ENCODE data around the gene HERC2. TPM values are rescaled to one million over a fixed set of nuclear protein-coding genes. Genes with fewer than 3 reads are reported as not detected.

The HERC2 gene
- total and polyA plus RNA-seq, 10 donors, result 16.1 to 79.8 (median 58.9) TPM

- H3K27me3 ChIP-seq (replicated peaks in 1 of 7), result no peaks in the 10 kb centered on the region
- DNase-seq, result no peak
- WGBS, 5 donors, result 89 to 94% (median 92%) methylated on average over 1 of the region's 1 CpG
- no peak for TF ChIP-seq POLR2AphosphoS5 (IDR thresholded peaks at IDR 0.05)
- peaks cover 0 to 89% (median 48%) of the 10 kb centered on the region in 6 donors for H3K36me3 ChIP-seq
- H3K4me1 ChIP-seq, result no peaks in the 10 kb centered on the region
- intact Hi-C loops (cut with DNase I; ENCODE audit: low total_unique reads), result no loop called here
- no peaks in the 10 kb centered on the region for H3K9me3 ChIP-seq
- H3K4me3 ChIP-seq, result no peak overlapping the region
- no peak overlapping the region for H3K27ac ChIP-seq
Measured at GRCh38 chr15:28192772-28193171, 129.2 kb downstream of the HERC2 start.

DNA sequence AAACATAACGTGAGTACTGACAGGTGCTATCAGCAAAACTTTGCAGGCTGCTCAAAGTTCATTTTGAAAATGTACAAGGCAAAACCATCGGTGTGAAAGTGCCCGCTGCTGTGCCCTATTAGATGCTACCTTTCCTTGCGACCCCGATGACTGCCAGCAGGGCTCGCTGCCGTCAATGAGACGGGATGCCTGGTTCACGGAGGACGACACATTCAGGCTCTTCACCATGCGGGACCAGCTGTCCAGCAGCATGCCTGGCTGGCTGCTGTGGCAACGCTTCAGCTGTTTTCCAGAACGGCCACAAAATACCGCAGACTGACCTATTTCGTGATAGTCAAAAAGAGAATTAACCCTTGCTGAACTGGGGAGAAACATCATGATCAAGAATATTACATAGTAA lies 130.1 kb downstream of the HERC2 start:
- Histone ChIP-seq H3K36me3 (peaks cover 0 to 89% (median 49%) of the 10 kb centered on the region in 6 donors), H3K27ac (no peak overlapping the region), H3K27me3 (replicated peaks in 1 of 7) (no peaks in the 10 kb centered on the region), H3K9me3 (no peaks in the 10 kb centered on the region), H3K4me3 (no peak overlapping the region), H3K4me1 (no peaks in the 10 kb centered on the region)
- intact Hi-C loops (cut with DNase I; ENCODE audit: low total_unique reads), result no loop called here
- no peak for DNase-seq
- 76 to 90% (median 79%) methylated on average over 15 of the region's 15 CpGs for WGBS, 5 donors
- no peak for TF ChIP-seq POLR2A (IDR thresholded peaks at IDR 0.05)
- peak in 2 of 3 donors; percentile 26 to 39 for TF ChIP-seq POLR2AphosphoS5 (IDR thresholded peaks at IDR 0.05)
- TF ChIP-seq, protein P1, sequence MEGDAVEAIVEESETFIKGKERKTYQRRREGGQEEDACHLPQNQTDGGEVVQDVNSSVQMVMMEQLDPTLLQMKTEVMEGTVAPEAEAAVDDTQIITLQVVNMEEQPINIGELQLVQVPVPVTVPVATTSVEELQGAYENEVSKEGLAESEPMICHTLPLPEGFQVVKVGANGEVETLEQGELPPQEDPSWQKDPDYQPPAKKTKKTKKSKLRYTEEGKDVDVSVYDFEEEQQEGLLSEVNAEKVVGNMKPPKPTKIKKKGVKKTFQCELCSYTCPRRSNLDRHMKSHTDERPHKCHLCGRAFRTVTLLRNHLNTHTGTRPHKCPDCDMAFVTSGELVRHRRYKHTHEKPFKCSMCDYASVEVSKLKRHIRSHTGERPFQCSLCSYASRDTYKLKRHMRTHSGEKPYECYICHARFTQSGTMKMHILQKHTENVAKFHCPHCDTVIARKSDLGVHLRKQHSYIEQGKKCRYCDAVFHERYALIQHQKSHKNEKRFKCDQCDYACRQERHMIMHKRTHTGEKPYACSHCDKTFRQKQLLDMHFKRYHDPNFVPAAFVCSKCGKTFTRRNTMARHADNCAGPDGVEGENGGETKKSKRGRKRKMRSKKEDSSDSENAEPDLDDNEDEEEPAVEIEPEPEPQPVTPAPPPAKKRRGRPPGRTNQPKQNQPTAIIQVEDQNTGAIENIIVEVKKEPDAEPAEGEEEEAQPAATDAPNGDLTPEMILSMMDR (IDR thresholded peaks at IDR 0.05 in 8 of 11, conservative IDR thresholded peaks at IDR 0.05 in 3 of 11), result peak in 2 of 11 experiments; percentile 14 to 30

DNA sequence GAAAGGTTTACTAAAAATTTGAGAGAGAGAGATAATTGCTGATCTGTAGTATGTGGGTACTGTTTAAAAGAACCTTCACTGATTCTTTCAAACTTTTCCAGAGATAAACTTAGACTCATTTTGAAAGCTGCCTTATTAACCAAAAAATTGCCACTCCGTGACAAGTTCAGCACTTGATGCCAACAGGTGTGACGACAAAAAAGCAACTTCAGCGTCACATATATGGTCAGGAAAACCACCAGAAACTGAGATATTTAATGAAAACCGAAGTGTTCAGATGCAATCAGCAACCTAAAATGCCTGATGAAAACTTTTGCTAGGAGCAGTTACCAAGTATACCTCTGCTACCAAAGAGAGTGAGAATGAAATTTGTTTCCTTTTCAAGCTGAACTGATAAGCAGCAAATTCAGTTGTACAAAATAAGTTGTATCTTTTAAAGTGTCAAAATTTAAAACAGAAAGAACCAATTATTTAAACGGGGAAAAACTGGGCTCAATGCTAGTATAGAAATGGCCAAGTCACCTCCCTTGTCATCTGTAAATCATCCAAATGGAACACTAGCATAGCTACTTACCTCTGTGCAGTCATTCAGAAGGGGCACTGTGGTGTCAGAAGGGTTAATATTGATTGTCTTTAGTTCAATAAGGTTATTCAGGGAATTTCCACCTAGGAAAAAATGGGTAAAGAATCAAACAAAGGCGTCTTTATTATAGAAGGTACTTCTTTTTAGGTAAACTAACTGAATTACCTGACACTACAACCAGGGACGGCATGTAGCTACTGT lies 131.4 kb downstream of the HERC2 start:
- H3K36me3 ChIP-seq, result peaks cover 0 to 91% (median 59%) of the 10 kb centered on the region in 6 donors

DNA sequence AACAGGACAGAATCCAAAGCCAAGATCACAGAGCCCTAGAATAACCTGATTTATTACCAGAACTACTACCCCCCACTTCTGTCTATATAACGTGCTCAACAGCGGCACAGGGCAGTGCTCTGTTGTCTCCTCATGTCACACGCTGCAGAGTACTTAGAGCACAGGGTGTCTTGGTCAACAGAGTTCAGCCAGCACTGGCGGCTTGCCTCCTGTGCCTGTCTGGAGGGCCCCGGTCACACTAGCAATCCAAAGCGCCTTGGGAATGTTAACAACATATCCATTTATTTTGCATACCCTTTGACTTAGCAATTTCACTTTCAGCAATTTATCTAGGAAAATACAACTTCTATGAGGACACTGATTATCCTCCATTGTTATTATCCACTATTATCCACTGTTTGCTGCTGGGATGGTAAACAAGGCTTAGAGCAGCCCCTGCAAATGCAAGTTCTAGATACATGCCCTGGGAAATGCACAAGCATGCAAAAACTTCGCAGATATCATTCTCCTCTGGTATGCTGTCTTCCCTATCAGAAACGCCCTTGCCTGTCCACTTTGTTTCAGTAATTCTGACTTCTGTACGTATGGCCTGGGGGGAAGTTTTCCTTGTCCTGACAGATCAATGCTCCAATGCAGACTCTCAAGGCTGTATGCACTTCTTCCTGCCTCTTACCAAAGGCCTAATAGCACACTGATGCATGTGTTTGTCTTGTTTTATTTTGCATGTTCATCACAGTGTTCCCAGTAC lies 136.7 kb downstream of the HERC2 start:
- Histone ChIP-seq H3K27me3 (replicated peaks in 1 of 7) (no peaks in the 10 kb centered on the region), H3K36me3 (peaks cover 0 to 99% (median 59%) of the 10 kb centered on the region in 6 donors), H3K27ac (no peak overlapping the region), H3K9me3 (no peaks in the 10 kb centered on the region), H3K4me3 (no peak overlapping the region), H3K4me1 (no peaks in the 10 kb centered on the region)
- 92 to 96% (median 94%) methylated on average over 9 of the region's 9 CpGs for WGBS, 5 donors
- intact Hi-C loops (cut with DNase I; ENCODE audit: low total_unique reads), result no loop called here
- TF ChIP-seq POLR2AphosphoS5 (IDR thresholded peaks at IDR 0.05) (no peak), POLR2A (IDR thresholded peaks at IDR 0.05) (no peak)
- TF ChIP-seq, protein P1 (IDR thresholded peaks at IDR 0.05 in 8 of 11, conservative IDR thresholded peaks at IDR 0.05 in 3 of 11), result no peak
- DNase-seq, result no peak

More for the DNA sequence above, 131.4 kb downstream of the HERC2 start:
- H3K4me1 ChIP-seq, result no peaks in the 10 kb centered on the region
- H3K27ac ChIP-seq, result no peak overlapping the region
- no peaks in the 10 kb centered on the region for H3K27me3 ChIP-seq (replicated peaks in 1 of 7)
- H3K4me3 ChIP-seq, result no peak overlapping the region
- no peak for DNase-seq
- no peaks in the 10 kb centered on the region for H3K9me3 ChIP-seq
- no peak for TF ChIP-seq POLR2AphosphoS5 (IDR thresholded peaks at IDR 0.05)
- TF ChIP-seq, protein P1 (IDR thresholded peaks at IDR 0.05 in 8 of 11, conservative IDR thresholded peaks at IDR 0.05 in 3 of 11), result no peak
- no peak for TF ChIP-seq POLR2A (IDR thresholded peaks at IDR 0.05)
- WGBS, 5 donors, result 81 to 93% (median 88%) methylated on average over 7 of the region's 7 CpGs
- intact Hi-C loops (cut with DNase I; ENCODE audit: low total_unique reads), result no loop called here

All from spleen (tissue), 11 donors.